CD4-positive, alpha-beta T cell treated with Interleukin-10 for 1 hour (primary cell): ENCODE measurements around the gene C4orf36.
A peak's percentile ranks its signal among the peaks of the same experiment; 100 is the strongest.
"Not testable (repeated sequence)": the region's sequence is repeated elsewhere in the genome, so short reads cannot be mapped to it uniquely, and the experiment has no call there.

Experiments
- DNase-seq: peaks from one replicate; pipeline ENCODE4 v3.0.0-alpha.2; 2020

C4orf36 gene

GRCh38 chr4:86916392-86916791 is 24.2 kb upstream of the C4orf36 start:
- no peak for DNase-seq

DNA sequence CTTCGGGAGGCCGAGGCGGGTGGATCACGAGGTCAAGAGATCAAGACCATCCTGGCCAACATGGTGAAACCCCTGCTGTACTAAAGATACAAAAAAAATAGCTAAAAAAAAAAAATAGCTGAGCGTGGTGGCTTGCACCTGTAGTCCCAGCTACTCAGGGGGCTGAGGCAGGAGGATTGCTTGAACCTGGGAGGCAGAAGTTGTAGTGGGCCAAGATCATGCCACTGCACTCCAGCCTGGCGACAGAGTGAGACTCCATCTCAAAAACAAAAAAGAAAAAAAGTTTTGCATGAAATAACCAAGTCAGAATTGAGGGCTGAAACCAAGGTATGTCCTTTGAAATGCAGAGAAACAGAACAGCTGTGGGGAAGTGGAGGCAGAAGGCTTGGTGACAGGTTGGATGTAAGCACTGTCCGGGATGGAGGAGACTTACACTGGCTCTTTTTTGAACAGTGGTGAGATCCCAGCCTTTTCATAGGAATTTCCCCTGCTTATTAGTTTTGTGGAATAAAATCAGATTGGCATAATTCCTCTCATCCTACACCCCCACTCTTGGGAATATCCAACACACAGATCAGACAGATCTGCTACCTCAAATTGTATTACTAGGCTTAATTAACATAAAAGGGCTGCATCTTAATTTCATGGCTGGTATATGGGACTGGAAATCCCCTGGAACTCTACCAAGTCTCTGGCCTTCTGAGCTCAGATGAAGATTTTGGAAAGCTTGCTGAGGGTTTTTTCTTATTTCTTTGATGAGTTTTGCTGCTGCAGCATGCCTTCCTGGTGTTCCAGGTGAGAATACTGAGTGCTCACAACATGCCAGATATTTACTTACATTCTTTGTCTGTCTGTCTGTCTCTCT is 18.8 kb upstream of the C4orf36 start:
- DNase-seq: no peak

DNA sequence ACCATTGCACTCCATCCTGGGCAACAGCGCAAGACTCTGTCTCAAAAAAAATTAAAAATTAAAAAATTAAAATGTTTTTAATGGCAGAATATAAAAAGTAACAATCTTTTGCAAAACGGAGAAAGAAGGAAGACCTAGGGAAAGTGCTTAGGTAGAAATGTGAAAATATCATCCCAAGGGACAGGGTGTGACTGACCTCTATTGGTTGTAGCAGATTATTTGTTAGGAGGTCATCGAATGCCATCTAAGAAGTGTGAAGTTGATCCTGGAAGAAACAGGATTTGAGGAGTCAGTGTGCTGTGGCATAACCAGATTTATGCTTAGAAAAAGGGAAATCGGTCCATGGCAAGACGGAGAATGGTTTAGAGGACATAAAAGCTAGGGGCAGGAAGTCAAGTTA is 18.1 kb upstream of the C4orf36 start:
- no peak for DNase-seq

DNA sequence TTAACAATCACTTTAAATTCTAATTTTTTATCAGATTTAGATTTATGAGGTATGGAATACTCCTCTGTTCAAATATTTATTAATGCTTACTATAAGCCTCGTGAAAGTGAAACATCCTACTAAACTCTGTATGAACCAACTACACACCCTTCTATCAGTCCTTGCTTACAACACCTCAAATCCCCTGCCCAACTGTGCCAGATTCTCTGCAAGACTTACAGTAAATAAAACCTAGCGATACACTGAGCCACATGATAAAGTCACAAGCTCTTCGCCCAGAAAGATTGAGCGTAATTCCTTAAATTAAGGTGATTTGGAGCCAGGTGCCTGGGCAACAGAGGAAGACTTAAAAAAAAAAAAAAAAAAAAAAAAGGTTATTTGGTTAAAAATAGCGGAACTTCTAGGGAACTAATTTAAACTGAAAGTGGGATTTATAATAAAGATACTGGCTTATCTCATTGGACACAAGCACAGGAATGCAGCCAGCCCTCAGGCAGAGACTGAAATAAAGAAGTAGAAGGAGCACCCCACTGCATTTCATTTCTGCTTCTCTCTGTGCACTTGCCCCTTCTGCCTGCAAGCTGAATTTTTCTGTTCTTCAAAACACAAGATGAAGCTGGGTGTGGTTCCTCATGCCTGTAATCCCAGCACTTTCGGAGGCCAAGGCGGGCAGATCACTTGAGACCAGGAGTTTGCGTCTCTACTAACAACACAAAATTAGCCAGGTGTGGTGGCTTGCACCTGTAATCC is 17.5 kb upstream of the C4orf36 start:
- no peak for DNase-seq

GRCh38 chr4:86908251-86908657 is 16.0 kb upstream of the C4orf36 start:
- no peak for DNase-seq

GRCh38 chr4:86901864-86902263 is 9.6 kb upstream of the C4orf36 start:
- DNase-seq: no peak

GRCh38 chr4:86898562-86898961 is 6.3 kb upstream of the C4orf36 start:
- no peak for DNase-seq

GRCh38 chr4:86896596-86896995 is 4.4 kb upstream of the C4orf36 start:
- DNase-seq: no peak

- DNase-seq: peak; percentile 66
Measured at GRCh38 chr4:86895692-86896488, 3.7 kb upstream of the C4orf36 start.

GRCh38 chr4:86894455-86894854 is 2.2 kb upstream of the C4orf36 start:
- DNase-seq: no peak

GRCh38 chr4:86893136-86893535 is 914 bp upstream of the C4orf36 start:
- DNase-seq: no peak

GRCh38 chr4:86892636-86892960 is 376 bp upstream of the C4orf36 start:
- no peak for DNase-seq

DNA sequence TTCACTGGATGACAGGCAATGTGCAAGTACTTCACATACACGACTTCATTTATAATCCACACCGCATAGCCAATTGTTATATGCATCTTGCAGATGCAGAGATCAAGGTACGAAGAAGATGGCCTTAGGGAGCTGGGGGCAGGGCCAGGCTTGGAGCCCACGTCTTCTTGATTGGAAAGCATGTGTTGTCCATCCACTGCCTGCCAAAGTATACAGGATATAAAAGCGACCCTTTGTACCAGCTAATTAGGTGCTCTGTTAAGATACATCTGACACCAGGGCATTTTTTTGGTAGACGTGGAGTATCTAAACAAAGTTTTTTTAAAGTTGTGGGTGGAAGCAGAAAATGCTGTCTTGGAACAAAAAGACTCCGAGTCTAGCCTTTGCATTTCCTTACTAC is 1.4 kb downstream of the C4orf36 start:
- DNase-seq: no peak

DNA sequence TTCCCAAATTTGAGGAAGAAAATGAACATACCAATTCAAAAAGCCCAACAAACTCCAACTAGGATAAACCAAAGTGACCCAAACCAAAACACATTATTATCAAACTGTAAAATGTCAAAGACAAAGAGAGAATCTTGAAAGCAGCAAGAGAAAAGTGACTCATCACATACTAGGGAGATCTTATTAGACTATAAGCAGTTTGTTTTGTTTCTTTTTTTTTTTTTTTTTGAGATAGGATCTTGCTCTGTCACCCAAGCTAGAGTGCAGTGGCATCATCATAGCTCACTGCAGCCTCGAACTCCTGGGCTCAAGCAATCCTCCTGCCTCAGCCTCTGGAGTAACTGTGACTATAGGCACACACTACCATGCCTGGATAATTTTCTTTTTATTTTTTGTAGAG is 12.6 kb downstream of the C4orf36 start:
- no peak for DNase-seq

GRCh38 chr4:86878640-86879039 is 13.6 kb downstream of the C4orf36 start:
- no peak for DNase-seq

DNA sequence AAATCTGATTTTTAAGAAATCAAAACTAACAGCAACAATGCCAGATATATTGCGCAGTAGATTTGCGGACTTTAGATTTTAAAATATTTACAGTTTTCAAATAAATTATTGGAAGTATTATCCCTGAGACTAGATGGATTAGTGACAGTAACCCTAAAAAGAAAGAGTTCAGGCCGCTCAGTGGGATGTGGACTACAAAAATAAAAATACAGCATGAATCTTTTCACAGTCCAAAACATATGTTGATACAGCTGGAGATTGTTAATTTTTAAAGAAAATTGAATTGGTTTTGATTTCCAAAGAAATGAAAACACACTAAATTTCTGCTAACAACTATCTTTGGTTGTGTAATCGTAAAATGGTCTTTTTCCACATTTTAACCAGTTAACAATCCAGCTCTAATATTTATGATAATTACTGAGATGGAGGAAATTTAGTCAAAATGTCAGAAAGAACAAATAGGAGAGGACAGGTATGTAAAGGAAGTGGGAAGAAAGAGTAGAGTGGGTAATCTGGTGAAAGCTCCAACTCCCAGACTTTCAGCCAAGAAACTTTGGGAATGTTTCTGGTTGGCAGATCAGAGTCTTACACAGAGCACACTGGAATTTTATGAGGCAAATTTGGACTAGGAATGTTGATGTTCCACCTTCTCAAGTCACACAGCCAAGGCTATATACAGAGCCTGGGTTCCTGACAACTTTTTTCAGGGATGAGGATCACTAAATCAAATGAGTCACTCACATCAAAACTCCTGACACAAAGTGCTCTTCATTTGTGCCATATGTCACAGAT is 15.1 kb downstream of the C4orf36 start:
- no peak for DNase-seq

DNA sequence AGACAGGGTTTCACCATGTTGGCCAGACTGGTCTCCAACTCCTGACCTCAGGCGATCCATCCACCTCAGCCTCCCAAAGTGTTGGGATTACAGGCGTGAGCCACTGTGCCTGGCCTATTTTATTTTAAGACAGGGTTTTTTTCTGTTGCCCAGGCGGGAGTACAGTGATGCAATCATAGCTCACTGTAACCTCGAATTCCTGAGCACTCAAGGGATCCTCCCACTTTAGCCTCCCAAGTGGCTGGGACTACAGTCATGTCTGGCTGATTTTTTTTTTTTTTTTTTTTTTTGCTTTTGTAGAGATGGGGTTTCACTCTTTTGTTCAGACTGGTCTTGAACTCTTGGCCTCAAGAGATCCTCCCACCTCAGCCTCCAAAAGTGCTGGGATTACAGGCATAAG is 16.8 kb downstream of the C4orf36 start:
- not testable (repeated sequence) for DNase-seq

- DNase-seq: no peak
Measured at GRCh38 chr4:86872135-86872534, 20.1 kb downstream of the C4orf36 start.

GRCh38 chr4:86870442-86871069 is 21.7 kb downstream of the C4orf36 start:
- no peak for DNase-seq

DNA sequence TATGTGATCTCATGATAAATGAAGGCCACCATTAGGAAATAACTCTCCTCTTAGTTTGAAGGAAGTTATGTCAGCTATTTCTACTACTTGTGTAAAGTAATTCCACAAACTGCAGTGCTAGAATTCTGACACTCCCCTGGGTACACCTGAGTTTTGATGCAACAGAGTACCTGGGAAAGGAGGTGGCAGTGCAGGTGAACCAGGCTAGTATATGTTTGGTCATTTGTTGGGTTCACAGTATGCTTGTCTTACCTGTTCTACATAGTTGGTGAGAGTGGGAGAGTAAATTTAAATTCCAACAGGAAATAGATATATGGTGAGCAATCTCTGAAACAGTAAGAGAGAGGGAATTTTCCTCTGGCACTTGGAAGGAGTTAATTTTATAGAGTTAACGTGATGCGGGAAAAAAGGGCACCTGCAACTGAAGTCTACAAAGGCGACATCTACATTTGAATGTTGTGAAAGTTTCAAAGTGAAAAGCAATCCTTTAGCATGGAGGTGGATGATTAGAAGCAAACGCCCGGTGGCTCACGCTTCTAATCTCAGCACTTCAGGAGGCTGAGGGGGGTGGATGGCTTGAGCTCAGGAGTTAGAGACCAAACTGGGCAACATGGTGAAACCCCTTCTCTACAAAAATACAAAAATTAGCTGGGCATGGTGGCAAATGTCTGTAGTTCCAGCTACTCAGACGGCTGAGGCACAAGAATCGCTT is 34.7 kb downstream of the C4orf36 start:
- no peak for DNase-seq

DNA sequence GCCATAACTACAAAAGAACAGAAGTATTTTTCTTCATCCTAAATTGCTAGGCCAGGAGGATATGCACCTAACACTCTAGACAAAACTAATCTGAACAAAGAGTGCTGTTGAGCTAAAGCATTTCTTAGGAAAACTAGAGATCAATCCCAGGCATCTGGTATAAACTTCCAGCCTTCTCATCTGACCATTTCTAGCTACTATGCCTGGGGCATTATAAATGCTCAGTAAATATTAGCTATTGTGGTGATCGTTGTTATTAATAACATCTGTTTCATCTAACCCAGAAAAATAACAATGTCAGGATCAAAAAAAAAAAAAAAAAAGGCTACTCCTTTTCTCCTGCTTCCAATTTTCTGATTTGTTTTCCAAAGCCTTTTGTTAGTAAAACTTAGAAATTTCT is 35.3 kb downstream of the C4orf36 start:
- no peak for DNase-seq

DNA sequence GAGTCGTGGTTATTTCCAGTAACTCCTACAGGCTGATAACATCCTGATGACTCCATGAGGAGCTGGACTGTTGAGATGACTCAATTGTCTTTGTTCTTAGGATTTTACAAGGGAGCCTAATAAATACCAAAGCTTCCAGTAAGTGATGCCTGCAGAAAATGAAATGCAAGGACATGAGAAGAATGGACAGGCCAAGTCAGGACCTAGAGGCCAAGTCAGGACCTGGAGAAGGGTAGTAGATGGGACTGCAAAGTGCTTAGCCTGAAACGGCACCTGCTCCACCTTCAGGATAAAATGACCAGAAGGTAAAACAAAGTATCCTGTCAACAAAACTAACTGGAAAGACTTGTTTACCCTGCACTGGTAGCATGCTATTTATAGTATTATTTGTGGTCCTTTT is 36.6 kb downstream of the C4orf36 start:
- no peak for DNase-seq
